HG03103 (cell line): ENCODE results near the gene OTOG.

Source experiments
- ATAC-seq: cut with Tn5 transposase; IDR thresholded peaks from one replicate; pipeline ENCODE4 v1.9.1; 2021; ENCODE audit warnings: low read depth; ENCODE audit not compliant: unreplicated experiment

The OTOG gene

GRCh38 chr11:17580271-17580670, 33.2 kb downstream of the OTOG start:
- no peak for ATAC-seq

GRCh38 chr11:17581036-17581731, 34.1 kb downstream of the OTOG start:
- no peak for ATAC-seq

- no peak for ATAC-seq
These were observed 34.6 kb downstream of the OTOG start for GRCh38 chr11:17581732-17582053.

- no peak for ATAC-seq
These were observed 39.0 kb downstream of the OTOG start for GRCh38 chr11:17585911-17586695.

GRCh38 chr11:17588166-17588565, 41.1 kb downstream of the OTOG start:
- no peak for ATAC-seq

GRCh38 chr11:17588721-17589120, 41.7 kb downstream of the OTOG start:
- ATAC-seq, result no peak

- ATAC-seq, result no peak
These were observed 43.4 kb downstream of the OTOG start for GRCh38 chr11:17590463-17590862.

GRCh38 chr11:17591293-17591692, 44.2 kb downstream of the OTOG start:
- no peak for ATAC-seq

- no peak for ATAC-seq
These were observed 46.6 kb downstream of the OTOG start for GRCh38 chr11:17593466-17594245.

GRCh38 chr11:17594686-17595192, 47.7 kb downstream of the OTOG start:
- ATAC-seq, result no peak

- no peak for ATAC-seq
These were observed 48.7 kb downstream of the OTOG start for GRCh38 chr11:17595526-17596309.

- ATAC-seq, result no peak
These were observed 49.2 kb downstream of the OTOG start for GRCh38 chr11:17596310-17596669.

GRCh38 chr11:17596711-17597110, 49.7 kb downstream of the OTOG start:
- ATAC-seq, result no peak

GRCh38 chr11:17597770-17598169, 50.7 kb downstream of the OTOG start:
- no peak for ATAC-seq

GRCh38 chr11:17598700-17599459, 51.8 kb downstream of the OTOG start:
- peak; percentile 84 for ATAC-seq

GRCh38 chr11:17599460-17599925, 52.4 kb downstream of the OTOG start:
- no peak for ATAC-seq

- no peak for ATAC-seq
These were observed 53.5 kb downstream of the OTOG start for GRCh38 chr11:17600316-17601255.

- ATAC-seq, result no peak
These were observed 54.2 kb downstream of the OTOG start for GRCh38 chr11:17601256-17601671.

- ATAC-seq, result no peak
These were observed 54.6 kb downstream of the OTOG start for GRCh38 chr11:17601676-17602075.
